Right hindlimb (tissue), 1 donor: ENCODE measurements around the gene XPO5.
A peak's percentile ranks its signal among the peaks of the same experiment; 100 is the strongest.
"Not testable (repeated sequence)": the region's sequence is repeated elsewhere in the genome, so short reads cannot be mapped to it uniquely, and the experiment has no call there.

Experiments
- DNase-seq: peaks from one replicate; pipeline ENCODE4 v3.0.0-alpha.2; 2018

XPO5 gene

GRCh38 chr6:43516367-43516696, 59.5 kb downstream of the XPO5 start:
- no peak for DNase-seq

- DNase-seq = no peak
Observed at GRCh38 chr6:43515808-43516207, 60.0 kb downstream of the XPO5 start.

GRCh38 chr6:43511824-43512415, 63.9 kb downstream of the XPO5 start:
- no peak for DNase-seq

GRCh38 chr6:43510827-43511163, 65.0 kb downstream of the XPO5 start:
- no peak for DNase-seq

DNA sequence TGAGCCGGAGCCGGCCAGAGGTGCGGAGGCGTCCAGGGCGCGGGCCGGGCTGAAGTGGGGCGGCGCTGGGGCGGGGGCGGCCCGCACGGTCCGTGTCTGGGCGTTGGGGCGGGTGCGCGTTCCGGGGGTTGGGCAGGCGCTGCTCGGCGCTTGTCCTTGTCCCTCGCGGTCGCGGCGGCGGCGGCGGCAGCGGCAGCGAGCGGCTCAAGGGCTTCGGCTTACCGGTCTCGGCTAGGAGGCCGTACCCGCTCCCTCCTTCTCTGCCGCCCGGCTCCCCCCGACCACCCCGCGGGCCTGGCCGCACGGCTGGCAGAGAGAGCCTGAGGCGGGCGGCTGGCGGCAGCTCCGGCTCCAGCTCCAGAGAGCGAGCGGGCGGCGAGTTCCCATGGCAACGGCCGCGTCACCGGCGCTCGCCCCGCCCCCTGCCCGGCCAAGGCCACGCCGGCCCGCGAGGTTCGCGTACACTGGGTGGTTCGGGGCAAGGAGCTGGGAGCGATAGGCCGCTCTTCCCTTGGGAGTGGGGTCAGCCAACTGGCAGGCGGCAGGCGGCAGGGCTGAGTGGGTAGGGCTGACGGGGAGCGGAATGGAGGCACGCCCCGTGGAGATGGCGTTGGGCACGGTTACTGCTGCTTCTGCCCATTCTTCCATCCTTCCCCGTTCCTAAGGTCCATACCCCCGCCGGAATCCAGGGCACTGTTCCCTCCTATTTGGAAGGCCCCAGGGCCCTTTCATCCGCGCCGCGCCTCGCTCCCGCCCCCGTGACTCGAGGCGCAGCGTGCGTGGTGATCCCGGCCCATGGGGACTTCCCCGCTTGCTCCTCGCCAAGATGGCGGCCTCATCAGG, 65.6 kb downstream of the XPO5 start, which contains the start of gene LRRC73:
TSS of gene LRRC73 (minus strand) at position 363 of the 843 bp plus-strand sequence. CDS start 561 bp downstream, outside the sequence.
- DNase-seq = peak; percentile 88

DNA sequence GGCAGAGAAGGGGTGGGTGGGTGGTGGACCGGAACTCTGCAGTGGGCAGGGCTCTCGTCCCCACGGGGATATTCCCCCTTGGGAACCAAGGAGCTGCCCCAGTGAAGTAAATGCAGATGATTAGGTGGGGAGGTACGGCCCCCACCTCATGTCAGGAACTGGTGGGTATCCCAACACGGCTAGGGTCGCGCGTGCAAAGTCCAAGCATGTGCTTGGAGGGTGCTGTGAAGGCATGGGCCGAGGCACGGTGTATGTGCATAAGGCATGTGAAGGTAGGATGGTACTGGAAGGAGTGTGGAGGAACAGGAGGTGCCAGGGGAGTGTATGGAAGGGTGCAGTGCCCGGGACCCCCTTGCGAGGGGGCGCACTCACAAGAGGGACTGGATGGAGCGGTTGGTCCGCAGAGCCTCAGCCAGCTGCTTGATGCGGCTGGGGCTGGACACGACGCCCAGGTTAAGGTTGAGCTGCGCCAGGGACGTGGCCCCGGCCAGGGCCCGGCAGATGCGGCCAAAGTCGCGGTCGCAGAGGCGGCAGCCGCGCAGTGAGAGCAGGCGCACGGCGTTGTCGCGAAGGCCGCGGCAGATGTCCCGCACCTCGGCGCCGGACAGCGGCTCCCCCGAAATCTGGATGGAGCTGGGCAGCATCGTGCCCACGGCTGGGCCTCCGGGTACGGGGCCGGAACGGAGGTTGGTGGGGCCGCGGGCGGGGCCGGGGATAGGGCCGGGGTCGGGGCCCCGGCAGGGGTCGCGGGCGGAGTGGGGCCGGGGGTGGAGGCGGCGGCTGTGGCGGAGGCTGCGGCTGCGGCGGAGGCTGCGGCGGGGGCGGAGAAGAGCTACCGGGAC, 66.5 kb downstream of the XPO5 start:
- DNase-seq = no peak

DNA sequence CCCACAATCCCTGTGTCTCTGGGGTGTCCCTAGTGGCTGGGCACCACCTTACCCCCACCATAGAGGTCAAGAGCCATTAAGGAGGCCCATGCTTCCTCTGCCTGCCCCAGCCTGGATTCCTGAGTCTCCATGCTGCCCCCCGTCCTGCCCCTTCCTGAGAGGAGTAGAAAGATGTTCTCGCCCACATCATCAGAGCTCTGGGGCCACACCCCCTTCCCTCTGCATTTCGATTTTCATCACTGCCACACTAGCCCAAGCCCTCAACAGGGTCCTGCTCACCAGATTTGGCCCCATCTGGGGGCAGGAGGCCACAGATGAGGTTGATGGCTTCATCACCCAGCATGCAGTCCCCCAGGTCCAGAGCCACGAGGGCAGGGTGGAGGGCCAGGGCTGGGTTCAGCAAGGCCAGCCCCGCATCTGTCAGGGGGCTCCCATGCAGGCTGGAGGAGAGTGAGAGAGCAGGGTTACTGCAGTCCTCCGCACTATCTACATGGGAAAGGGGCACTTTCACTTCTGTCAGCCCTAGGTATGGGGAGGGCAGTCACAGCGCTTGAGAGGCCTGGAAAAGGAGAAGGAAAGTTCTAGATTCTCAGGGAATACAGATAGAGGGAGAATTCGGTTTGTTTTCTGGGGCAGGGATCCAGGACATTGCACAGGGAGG, 67.2 kb downstream of the XPO5 start:
- no peak for DNase-seq

GRCh38 chr6:43506667-43507471, 69.0 kb downstream of the XPO5 start:
- DNase-seq = peak; percentile 83

DNA sequence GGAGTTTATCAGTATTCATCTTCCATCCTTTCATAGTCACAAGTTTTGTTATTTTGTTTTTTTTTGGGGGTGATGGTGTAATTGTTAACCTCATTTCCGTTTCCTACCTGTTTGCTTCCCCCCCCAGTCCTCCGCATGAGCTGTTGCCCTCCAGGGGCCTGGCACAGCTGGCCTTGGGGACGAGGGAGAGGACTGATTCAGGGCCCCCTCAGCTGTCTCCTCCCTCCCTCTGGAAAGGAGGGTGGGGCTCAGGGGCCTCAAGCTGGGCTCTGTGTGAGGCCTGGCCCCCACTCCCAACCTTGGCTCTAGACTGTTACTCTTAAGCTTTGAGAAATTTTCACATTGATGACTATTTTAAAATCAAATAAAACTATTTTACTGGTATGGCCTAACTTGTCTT, 69.7 kb downstream of the XPO5 start:
- no peak for DNase-seq

GRCh38 chr6:43505718-43506117, 70.1 kb downstream of the XPO5 start:
- DNase-seq = no peak

DNA sequence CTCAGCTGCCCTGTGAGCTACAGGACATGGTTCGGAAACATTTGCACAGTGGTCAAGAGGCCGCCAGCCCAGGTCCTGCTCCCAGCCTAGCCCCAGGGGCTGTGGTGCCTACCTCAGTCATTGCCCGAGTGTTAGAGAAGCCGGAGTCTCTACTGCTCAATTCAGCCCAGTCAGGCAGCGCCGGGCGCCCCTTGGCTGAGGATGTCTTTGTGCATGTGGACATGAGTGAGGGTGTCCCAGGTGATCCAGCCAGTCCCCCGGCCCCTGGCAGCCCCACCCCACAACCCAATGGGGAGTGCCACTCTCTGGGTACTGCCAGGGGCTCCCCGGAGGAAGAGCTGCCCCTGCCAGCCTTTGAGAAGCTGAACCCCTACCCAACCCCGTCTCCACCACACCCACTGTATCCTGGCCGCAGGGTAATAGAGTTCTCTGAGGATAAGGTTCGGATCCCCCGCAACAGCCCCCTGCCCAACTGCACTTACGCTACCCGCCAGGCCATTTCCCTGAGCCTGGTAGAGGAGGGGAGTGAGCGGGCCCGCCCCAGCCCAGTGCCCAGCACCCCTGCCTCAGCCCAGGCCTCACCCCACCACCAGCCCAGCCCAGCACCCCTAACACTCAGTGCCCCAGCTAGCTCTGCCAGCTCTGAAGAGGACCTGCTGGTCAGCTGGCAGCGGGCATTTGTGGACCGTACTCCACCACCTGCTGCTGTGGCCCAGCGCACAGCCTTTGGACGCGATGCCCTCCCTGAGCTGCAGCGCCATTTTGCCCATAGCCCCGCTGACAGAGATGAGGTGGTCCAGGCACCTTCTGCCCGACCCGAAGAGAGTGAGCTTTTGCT, 70.9 kb downstream of the XPO5 start:
- no peak for DNase-seq

GRCh38 chr6:43503443-43503842, 72.4 kb downstream of the XPO5 start:
- no peak for DNase-seq

DNA sequence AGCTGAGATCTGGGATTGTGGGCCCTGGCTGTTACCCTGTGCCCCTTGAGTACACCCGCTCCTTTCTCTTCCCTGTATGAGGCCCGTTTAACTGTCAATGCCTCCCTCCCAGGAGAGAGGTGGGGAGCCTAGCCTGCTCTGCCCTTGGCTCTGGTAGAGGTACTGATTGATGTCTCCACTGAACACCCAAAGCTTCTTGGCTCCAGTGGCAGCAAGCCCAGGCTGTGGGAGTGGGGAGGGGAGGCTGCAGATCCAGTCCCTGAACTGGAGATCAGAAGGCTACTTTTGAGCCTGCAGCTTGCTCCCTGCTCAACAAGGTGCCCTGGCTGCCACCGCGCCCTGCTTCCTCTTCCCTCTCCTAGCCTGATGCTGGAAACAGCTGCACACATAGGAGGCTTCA, 73.2 kb downstream of the XPO5 start:
- no peak for DNase-seq

GRCh38 chr6:43500921-43501320, 74.9 kb downstream of the XPO5 start:
- no peak for DNase-seq

DNA sequence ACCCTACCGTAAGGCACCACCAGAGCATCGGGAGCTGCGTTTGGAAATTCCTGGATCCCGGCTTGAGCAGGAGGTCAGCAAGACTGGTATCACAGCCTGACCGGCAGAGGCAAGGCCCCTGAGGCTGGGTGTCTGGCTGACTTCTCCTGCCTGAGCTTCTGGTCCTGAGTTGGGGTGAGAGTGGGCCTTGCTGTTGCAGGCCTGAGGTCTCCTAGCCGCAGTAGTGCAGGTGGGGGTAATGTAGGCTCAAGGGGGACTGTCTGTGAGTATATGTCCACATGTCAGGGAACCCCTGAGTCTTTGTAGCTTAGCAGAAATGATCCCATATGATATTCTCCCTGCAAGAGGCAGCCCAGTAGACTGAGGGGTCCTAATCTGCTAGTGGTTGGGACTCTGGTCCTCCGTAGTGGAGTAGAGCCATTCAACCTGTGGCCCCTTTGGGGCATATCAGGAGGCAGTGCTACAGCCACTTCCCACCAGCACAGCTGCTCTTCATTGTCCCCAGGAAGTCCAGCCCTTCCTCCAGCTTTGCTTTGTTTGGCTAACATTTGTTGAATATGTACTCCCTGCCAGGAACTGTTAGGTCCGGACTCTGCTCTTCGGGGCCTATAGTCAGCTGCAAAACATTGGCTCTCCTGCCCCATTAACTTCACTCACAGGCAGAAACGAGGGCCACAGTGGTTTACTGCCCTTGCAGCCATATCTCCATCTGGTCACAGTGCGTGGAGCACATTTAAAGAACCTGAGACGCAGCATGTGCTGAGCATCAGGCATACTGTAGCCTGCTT, 76.6 kb downstream of the XPO5 start:
- no peak for DNase-seq

DNA sequence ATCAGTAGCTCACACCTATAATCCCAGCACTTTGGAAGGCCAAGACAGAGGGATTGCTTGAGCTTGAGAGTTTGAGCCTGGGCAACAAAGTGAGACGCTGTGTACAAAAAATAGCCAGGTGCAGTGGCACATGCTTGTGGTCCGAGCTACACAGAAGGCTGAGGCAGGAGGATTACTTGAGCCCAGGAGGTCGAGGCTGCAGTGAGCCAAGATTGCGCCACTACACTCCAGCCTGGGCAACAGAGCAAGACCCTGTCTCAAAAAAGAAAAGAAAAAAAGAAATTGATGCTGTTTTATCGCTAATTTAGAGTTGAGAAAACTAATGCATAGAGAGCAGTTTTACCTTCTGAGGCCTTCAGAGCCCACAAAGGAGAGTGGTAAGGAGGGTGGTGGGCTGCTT, 77.5 kb downstream of the XPO5 start:
- DNase-seq = not testable (repeated sequence)

DNA sequence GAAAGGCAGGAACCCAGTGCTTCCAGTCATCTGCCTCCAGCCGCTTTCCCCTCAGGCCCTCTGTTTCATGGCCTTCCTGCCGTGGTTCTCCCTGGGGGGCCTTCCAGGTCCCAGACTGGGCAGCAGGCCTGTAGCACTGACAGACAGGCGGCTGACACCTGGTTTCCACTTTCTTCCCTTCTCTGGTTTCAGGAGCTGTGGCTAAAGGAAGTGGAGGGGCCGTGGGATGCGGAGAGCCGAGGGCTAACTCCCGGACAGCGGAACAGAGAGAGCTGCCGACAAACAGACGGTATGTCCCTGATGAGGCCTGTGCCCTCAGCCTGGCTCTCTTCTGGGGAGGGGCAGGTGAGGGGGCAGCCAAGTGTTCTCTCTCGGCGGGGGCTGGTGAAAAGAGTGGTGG, 78.1 kb downstream of the XPO5 start:
- DNase-seq = no peak

DNA sequence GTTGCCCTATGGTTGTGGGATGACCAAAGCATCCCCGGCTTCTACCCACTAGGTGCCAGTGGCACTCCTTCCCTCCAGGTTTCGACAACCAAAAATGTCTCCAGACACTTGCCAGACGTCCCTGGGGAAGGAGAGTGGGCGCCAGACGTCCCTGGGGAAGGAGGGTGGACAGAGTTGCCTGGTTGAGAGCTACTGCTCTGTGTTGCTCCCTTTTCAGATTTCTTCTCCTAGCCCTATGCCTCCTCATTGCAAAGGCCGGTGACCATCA, 78.8 kb downstream of the XPO5 start:
- DNase-seq = no peak

GRCh38 chr6:43496370-43497128, 79.3 kb downstream of the XPO5 start:
- no peak for DNase-seq

DNA sequence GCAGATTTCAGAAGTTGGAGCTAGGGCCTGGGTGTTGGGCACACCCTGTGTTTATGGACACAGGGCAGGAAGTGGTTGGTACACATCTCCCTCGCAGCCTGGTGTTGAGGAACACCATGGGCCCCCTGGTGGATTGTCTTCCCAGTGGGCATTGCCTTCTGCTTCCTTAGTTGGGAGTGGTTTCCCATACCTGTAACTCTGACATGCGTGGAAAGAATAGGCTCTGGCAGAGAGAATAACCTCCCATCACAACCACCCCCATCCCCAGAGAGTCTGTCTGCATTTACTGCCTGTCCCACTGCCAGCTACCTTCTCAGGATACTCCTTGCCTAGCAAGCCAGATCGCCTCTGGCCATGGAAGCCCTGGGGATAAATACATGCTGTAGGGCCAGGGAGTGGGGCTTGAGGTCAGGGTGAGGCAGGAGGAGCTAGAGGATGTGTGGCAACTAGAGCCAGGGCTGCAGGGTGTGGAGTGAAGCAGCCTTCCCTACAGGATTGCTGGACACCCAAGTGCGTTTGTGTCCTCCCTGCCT, 80.4 kb downstream of the XPO5 start:
- no peak for DNase-seq
